CD4-positive, CD25-positive, alpha-beta regulatory T cell (primary cell): ENCODE data around the gene PGK1. TPM values are rescaled to one million over a fixed set of nuclear protein-coding genes. Genes with fewer than 3 reads are reported as not detected.
"Not testable (repeated sequence)": the region's sequence is repeated elsewhere in the genome, so short reads cannot be mapped to it uniquely, and the experiment has no call there.

Experiments
- ATAC-seq, 2 donors: fragments of 150-1000 bp; cut with Tn5 transposase; one replicate each; pipeline ENCODE4 v1.10.0; 2021; ENCODE audit warnings: low read depth in 2 of 2, moderate number of reproducible peaks in 2 of 2, moderate library complexity in 1 of 2
- DNase-seq, 3 donors: peaks; one replicate each; pipeline versions ENCODE4 v3.0.0 to v3.0.0-alpha.2; 2012 to 2022; ENCODE audit warnings: mixed read lengths in 1 of 3
- H3K27ac ChIP-seq: one replicate; pipeline ENCODE4 v1.7.0; 2013; ENCODE audit warnings: mild to moderate bottlenecking, low read length; ENCODE audit not compliant: insufficient read depth, poor library complexity, severe bottlenecking
- H3K27me3 ChIP-seq: one replicate; pipeline ENCODE4 v1.7.0; 2013; ENCODE audit warnings: low read length; ENCODE audit not compliant: control insufficient read depth, insufficient read depth
- H3K36me3 ChIP-seq: one replicate; pipeline ENCODE4 v1.7.0; 2013; ENCODE audit warnings: mild to moderate bottlenecking, low read length, moderate library complexity; ENCODE audit not compliant: control insufficient read depth, insufficient read depth
- H3K4me1 ChIP-seq: 2 replicates; pipeline ENCODE4 v1.7.0; 2013; ENCODE audit warnings: mild to moderate bottlenecking, low read length; ENCODE audit not compliant: insufficient read depth, control insufficient read depth, poor library complexity, severe bottlenecking
- H3K4me3 ChIP-seq: one replicate; pipeline ENCODE4 v1.7.0; 2013; ENCODE audit warnings: low read depth, mild to moderate bottlenecking, low read length, moderate library complexity
- H3K9me3 ChIP-seq, 2 experiments: 1 replicate in 1 of 2; 2 replicates in 1 of 2; pipeline ENCODE4 v1.7.0; 2013; ENCODE audit warnings: low read length in 2 of 2, mild to moderate bottlenecking in 1 of 2, moderate library complexity in 1 of 2; ENCODE audit not compliant: control insufficient read depth in 2 of 2
- H3K27ac Mint-ChIP-seq, 3 donors: one replicate each; pipeline ENCODE4 v1.8.0; 2020 to 2022; ENCODE audit warnings: mild to moderate bottlenecking in 3 of 3, mixed read lengths in 3 of 3, moderate library complexity in 2 of 3
- H3K27me3 Mint-ChIP-seq: one replicate; pipeline ENCODE4 v1.8.0; 2022; ENCODE audit warnings: mild to moderate bottlenecking, mixed read lengths
- H3K36me3 Mint-ChIP-seq: one replicate; pipeline ENCODE4 v1.8.0; 2020; ENCODE audit warnings: mixed read lengths
- H3K4me1 Mint-ChIP-seq, 4 donors: one replicate each; pipeline ENCODE4 v1.8.0; 2020 to 2022; ENCODE audit warnings: mixed read lengths in 4 of 4, mild to moderate bottlenecking in 1 of 4
- H3K4me3 Mint-ChIP-seq, 4 donors: one replicate each; pipeline ENCODE4 v1.8.0; 2020 to 2022; ENCODE audit warnings: mild to moderate bottlenecking in 4 of 4, mixed read lengths in 4 of 4, moderate library complexity in 3 of 4
- H3K9me3 Mint-ChIP-seq, 7 donors: one replicate each; pipeline ENCODE4 v1.8.0; 2020 to 2022; ENCODE audit warnings: mixed read lengths in 7 of 7, mild to moderate bottlenecking in 3 of 7, moderate library complexity in 2 of 7
- polyA plus RNA-seq, 4 donors: library from polyadenylated mRNA; unstranded; fragments of 300-500 nt; fragmentation: Illumina TruSeq; gene quantifications; one replicate each; pipeline ENCODE4 v1.2.3, GENCODE V29; 2021
- total RNA-seq: library from RNA; stranded (reverse); gene quantifications from one replicate; pipeline ENCODE4 v1.2.3, GENCODE V29; 2022

The PGK1 gene
- total and polyA plus RNA-seq, 5 donors from 2014 or later, result 254 to 490 (median 436) TPM

- no peaks in the 10 kb centered on the region for H3K36me3 ChIP-seq
- H3K27ac ChIP-seq, result no peak overlapping the region
- H3K4me1 ChIP-seq, result no peaks in the 10 kb centered on the region
- H3K36me3 Mint-ChIP-seq, result peaks cover 6% of the 10 kb centered on the region
- no peak overlapping the region for H3K4me3 Mint-ChIP-seq
- ATAC-seq (no peak), DNase-seq (no peak)
- no peaks in the 10 kb centered on the region for H3K9me3 ChIP-seq
- peaks cover 0 to 2% (median 0%) of the 10 kb centered on the region in 4 donors for H3K4me1 Mint-ChIP-seq
- H3K27me3 Mint-ChIP-seq, result no peaks in the 10 kb centered on the region
- no peaks in the 10 kb centered on the region for H3K27me3 ChIP-seq
- no peak overlapping the region for H3K4me3 ChIP-seq
- no peak overlapping the region for H3K27ac Mint-ChIP-seq
- peaks cover 0 to 15% (median 4%) of the 10 kb centered on the region in 7 donors for H3K9me3 Mint-ChIP-seq
These were observed 30.0 kb upstream of the PGK1 start for GRCh38 chrX:78074088-78074487.

DNA sequence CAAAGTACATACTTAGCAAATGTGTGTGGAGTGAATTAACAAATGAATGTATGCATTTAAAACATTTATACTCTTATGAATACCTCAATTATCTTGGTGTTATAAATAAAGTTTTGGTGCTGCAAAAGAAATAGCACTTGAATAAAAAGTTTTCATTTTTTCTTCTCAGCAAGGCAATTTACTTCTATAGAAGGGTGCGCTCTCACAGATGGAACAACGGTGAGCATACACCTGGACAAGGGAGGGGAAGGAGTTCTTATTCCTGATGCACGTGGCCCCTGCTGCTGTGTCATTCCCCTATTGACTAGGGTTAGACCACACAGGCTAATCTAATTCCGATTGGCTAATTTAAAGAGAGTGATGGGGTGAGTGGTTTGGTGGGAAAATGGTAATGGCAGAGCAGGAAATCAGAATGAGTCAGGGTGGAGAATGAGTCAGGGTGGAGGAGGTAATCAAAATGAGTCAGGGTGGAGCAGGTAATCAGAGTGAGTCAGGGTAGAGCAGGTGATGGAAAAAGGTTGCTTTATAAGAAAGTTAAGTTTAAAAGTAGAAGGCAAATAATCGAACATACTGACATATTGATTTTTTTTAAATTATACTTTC is 28.2 kb upstream of the PGK1 start:
- H3K9me3 Mint-ChIP-seq, result peaks cover 0 to 14% (median 5%) of the 10 kb centered on the region in 7 donors
- H3K4me3 Mint-ChIP-seq, result no peak overlapping the region
- no peak overlapping the region for H3K4me3 ChIP-seq
- peaks cover 6% of the 10 kb centered on the region for H3K36me3 Mint-ChIP-seq
- H3K4me1 Mint-ChIP-seq, result peaks cover 0 to 2% (median 0%) of the 10 kb centered on the region in 4 donors
- no peaks in the 10 kb centered on the region for H3K36me3 ChIP-seq
- no peaks in the 10 kb centered on the region for H3K4me1 ChIP-seq
- peak overlapping the region in 1 of 3 donors; percentile 56 for H3K27ac Mint-ChIP-seq
- ATAC-seq, result no peak
- no peak overlapping the region for H3K27ac ChIP-seq
- H3K27me3 ChIP-seq, result no peaks in the 10 kb centered on the region
- H3K27me3 Mint-ChIP-seq, result no peaks in the 10 kb centered on the region
- no peaks in the 10 kb centered on the region for H3K9me3 ChIP-seq
- no peak for DNase-seq

GRCh38 chrX:78081413-78081812 is 22.6 kb upstream of the PGK1 start:
- H3K27me3 ChIP-seq, H3K36me3 ChIP-seq, H3K36me3 Mint-ChIP-seq, H3K9me3 ChIP-seq, H3K4me3 ChIP-seq, DNase-seq, H3K27me3 Mint-ChIP-seq, H3K9me3 Mint-ChIP-seq, H3K27ac ChIP-seq, H3K4me1 Mint-ChIP-seq, H3K4me3 Mint-ChIP-seq, ATAC-seq, H3K4me1 ChIP-seq, H3K27ac Mint-ChIP-seq: not testable (repeated sequence)

- H3K27me3 Mint-ChIP-seq, result peaks cover 5% of the 10 kb centered on the region
- peaks cover 0 to 4% (median 0%) of the 10 kb centered on the region in 7 donors for H3K9me3 Mint-ChIP-seq
- no peak for ATAC-seq
- Histone ChIP-seq H3K27ac (no peak overlapping the region), H3K36me3 (no peaks in the 10 kb centered on the region), H3K4me3 (no peak overlapping the region), H3K9me3 (no peaks in the 10 kb centered on the region), H3K27me3 (no peaks in the 10 kb centered on the region), H3K4me1 (no peaks in the 10 kb centered on the region)
- no peak for DNase-seq
- H3K27ac Mint-ChIP-seq, result no peak overlapping the region
- no peaks in the 10 kb centered on the region for H3K36me3 Mint-ChIP-seq
- H3K4me3 Mint-ChIP-seq, result no peak overlapping the region
- H3K4me1 Mint-ChIP-seq, result no peaks in the 10 kb centered on the region
These were observed 11.8 kb upstream of the PGK1 start for GRCh38 chrX:78092296-78092695.

- H3K4me3 ChIP-seq, result no peak overlapping the region
- no peak for DNase-seq
- Mint-ChIP-seq H3K27me3 (no peaks in the 10 kb centered on the region), H3K27ac (peak overlapping the region in 1 of 3 donors; percentile 45), H3K36me3 (no peaks in the 10 kb centered on the region), H3K9me3 (peaks cover 0 to 2% (median 0%) of the 10 kb centered on the region in 7 donors), H3K4me3 (no peak overlapping the region), H3K4me1 (peaks cover 0 to 7% (median 3%) of the 10 kb centered on the region in 4 donors)
- no peaks in the 10 kb centered on the region for H3K4me1 ChIP-seq
- no peaks in the 10 kb centered on the region for H3K27me3 ChIP-seq
- H3K27ac ChIP-seq, result no peak overlapping the region
- no peaks in the 10 kb centered on the region for H3K9me3 ChIP-seq
- ATAC-seq, result no peak
- H3K36me3 ChIP-seq, result no peaks in the 10 kb centered on the region
These were observed 5.9 kb upstream of the PGK1 start for GRCh38 chrX:78098108-78098507.

DNA sequence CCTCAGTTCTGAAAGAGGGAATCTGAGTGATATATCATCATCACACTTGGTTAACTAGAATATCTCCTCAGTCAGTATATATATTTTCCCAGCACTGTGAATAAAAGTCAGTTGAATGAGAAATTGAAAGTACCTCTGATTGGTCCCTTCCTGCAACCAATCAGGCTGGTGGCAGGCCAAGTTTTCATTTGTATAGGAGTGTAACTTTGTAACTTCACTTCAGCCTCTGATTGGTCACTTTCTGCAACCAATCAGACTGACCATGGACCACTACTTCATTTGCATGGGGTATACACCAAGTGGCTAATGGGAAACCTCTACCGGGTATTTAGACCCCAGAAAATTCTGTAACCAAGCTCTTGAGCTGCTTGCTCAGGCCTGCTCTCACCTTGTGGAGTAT is 2.0 kb upstream of the PGK1 start:
- Histone ChIP-seq H3K27ac (no peak overlapping the region), H3K4me3 (no peak overlapping the region), H3K4me1 (peaks cover 23% of the 10 kb centered on the region), H3K36me3 (no peaks in the 10 kb centered on the region), H3K9me3 (no peaks in the 10 kb centered on the region), H3K27me3 (no peaks in the 10 kb centered on the region)
- DNase-seq (no peak), ATAC-seq (no peak)
- H3K27ac Mint-ChIP-seq, result no peak overlapping the region
- no peaks in the 10 kb centered on the region for H3K9me3 Mint-ChIP-seq
- no peaks in the 10 kb centered on the region for H3K27me3 Mint-ChIP-seq
- H3K4me1 Mint-ChIP-seq, result peaks cover 5 to 34% (median 21%) of the 10 kb centered on the region in 4 donors
- H3K36me3 Mint-ChIP-seq, result no peaks in the 10 kb centered on the region
- H3K4me3 Mint-ChIP-seq, result no peak overlapping the region

GRCh38 chrX:78103001-78103622 is 936 bp upstream of the PGK1 start:
- Histone ChIP-seq H3K9me3 (no peaks in the 10 kb centered on the region), H3K27me3 (no peaks in the 10 kb centered on the region), H3K27ac (peak overlapping the region; percentile 93), H3K36me3 (no peaks in the 10 kb centered on the region), H3K4me3 (peak overlapping the region; percentile 62), H3K4me1 (peaks cover 33% of the 10 kb centered on the region)
- peaks cover 15 to 45% (median 30%) of the 10 kb centered on the region in 4 donors for H3K4me1 Mint-ChIP-seq
- no peak for DNase-seq
- peak overlapping the region; percentile 76 to 93 (median 93) for H3K27ac Mint-ChIP-seq
- no peaks in the 10 kb centered on the region for H3K27me3 Mint-ChIP-seq
- no peaks in the 10 kb centered on the region for H3K36me3 Mint-ChIP-seq
- no peaks in the 10 kb centered on the region for H3K9me3 Mint-ChIP-seq
- no peak for ATAC-seq
- peak overlapping the region; percentile 92 to 97 (median 93) for H3K4me3 Mint-ChIP-seq
